Hematopoietic multipotent progenitor cell treated with erythropoietin and hydrocortisone succinate and interleukin-3 and kit ligand, for 17 days (in vitro differentiated cells): ENCODE data around the gene TIGD6.

Source experiments
- DNase-seq: peaks from one replicate; pipeline ENCODE4 v3.0.0-alpha.2; 2015; ENCODE audit warnings: low spot score

TIGD6 gene

GRCh38 chr5:150016537-150016936 lies 16.1 kb upstream of the TIGD6 start:
- DNase-seq, result no peak

GRCh38 chr5:150015415-150015814 lies 15.0 kb upstream of the TIGD6 start:
- DNase-seq, result no peak

- DNase-seq, result no peak
These were observed 14.0 kb upstream of the TIGD6 start for GRCh38 chr5:150014456-150014855.

DNA sequence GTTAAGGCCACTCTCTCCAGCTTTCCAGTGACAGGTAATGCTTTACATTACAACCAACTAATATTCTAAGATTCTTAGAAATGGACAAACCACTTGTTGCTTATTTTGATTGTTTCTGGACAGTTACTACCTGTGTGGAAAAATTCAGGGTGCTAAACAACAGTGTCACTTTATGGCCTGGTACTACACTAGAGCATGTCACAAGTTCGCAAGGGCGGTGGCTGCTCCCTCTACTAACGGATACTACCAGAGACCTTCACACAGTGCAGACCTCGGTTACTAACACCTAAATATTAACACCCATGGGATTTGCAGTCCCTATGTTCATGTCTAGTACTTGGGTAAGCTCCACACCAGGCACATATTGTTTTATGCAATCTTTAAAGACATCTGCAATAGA lies 13.5 kb upstream of the TIGD6 start:
- no peak for DNase-seq

DNA sequence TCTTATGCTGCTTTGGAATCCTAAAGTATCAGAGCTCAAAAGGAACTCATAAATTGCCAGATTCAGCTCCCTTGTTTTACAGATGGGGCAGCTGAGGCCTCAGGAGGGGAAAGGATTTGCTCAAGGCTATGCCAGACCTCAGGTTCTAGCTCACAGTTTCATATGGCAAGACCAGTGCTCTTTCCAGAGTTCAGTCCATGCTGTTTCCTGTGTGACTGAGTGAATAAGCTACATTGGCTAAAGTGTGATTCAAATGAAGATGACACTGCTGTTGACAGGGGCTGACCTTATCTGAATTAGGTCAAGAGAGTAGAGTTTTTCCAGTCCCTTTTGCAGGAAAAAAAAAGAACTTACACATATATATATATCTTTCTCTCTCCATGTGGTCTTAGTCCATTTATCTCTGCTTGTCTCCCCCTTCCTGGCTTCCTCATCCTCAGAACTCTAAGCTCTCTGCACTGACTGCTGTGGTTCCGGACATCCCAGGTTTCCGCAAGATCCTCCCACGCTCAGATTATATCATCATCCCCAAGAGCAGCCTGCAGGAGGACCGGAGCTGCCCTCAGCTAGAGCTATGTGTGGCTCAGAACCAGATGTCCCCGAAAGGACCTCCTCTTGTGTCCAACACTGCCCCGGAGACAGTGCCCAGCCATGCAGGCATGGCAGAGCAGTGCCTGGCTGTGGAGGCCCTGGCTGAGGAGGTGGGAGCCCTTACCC lies 9.4 kb upstream of the TIGD6 start:
- no peak for DNase-seq

DNA sequence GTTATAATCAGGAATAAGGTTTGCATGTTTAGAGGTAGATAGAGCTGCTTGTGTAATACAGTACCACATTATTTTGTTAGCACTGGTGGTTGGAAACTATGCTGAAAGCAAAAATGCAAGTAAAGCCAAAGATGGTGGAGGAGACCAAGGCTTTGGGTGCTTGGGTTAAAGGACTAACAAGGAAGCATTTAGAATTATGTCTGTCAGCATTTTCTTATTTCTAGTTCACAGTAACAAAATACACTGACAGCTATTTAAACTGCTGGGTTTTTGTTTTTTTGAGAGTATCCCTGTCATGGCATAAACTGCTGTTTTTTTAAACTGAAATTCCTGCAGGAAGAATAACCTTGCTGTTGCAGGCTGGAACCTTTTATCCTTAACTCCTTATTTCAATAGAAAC lies 6.6 kb upstream of the TIGD6 start:
- no peak for DNase-seq

- no peak for DNase-seq
These were observed 5.9 kb upstream of the TIGD6 start for GRCh38 chr5:150006318-150006717.

- peak; percentile 76 for DNase-seq
These were observed 1.4 kb upstream of the TIGD6 start for GRCh38 chr5:150001660-150002486.

DNA sequence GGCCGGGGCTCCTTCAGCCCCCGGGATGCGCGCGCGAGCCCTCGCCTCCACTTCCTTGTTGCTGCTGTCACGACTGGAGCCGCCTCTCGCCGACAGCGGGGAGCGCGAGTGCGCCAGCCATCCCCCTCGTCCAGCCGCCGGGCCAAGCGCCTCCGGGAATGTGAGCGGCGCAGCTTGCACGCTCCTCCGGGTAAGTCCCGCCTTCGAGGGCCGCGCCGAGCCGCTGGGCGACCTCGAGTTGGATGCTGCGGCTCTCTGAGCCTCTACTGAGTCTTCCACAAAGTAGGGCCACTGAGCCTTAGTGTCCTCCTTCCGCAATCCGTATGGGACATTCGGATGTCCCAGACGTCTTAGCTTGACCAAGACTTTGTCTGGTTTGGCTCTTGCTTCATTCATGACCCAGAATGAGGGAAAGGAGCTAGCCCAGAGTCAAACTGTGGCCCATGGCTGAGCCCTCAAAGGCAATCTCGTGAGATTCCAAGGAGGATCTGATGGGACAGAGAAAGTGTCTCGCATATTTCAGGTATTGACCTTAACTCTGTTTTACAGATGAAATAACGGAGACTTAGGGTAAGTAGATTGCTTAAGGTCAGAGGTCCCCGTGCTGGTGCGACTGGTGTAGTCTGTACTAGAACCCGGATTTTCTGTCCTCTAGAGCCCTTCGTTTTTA lies 671 bp upstream of the TIGD6 start:
- DNase-seq, result peak; percentile 51

DNA sequence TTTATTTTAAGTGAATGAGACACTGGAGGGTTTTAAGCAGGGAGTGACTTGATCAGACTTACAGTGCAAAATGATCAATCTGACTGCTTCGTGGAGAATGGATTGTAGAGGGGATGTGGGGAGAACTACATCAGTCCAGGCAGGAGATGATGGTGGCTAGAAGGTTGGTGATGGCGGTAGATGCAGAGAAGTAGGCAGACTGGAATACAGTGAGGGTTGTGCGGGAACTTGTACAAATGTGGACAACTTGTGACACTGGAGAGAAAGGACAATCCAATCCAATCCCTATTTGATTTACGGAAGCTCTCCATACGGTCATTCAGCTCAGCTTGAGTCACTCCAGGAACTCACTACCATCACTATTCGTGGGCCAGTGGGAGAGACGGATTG lies 593 bp downstream of the TIGD6 start:
- no peak for DNase-seq

DNA sequence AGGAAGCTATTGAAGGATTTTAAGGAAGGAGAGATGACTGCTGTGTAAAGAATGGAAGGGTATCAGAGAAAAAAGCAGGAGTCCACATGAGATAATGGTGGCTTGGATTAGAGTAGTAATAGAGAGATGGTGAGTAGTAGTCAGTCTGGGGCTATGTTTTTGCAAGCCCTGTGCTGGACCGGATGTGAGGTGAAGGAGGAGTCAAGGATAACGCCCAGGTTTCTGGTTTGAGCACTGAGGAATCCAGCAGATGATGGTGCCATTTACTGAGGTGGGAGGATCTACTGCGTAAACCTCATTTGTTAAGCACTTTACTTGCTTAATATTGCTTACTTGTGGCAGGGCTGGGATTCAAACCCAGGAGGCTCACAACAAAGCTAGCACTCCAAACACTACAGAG lies 1.1 kb downstream of the TIGD6 start:
- no peak for DNase-seq

DNA sequence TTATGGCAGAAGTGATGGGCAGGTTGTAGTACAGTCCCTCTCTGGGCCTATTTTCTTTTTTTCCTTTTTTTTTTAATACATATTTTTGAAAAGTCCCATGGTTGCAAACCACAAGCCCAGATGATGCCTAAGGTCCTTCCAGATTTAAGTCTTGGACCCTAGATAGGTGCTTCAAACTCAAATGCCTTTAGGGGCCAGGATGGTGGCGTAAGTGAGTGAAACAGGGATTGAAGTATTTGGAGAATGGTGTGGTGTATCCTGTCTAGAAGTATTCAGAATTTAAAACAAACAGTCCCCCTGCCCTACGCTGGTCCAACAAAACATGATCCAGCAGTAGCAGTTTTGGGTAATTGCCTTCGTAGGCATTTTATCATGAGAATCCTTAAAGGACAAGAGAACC lies 2.2 kb downstream of the TIGD6 start:
- DNase-seq, result no peak

GRCh38 chr5:149996205-149996890 lies 4.1 kb downstream of the TIGD6 start:
- DNase-seq, result no peak

GRCh38 chr5:149995385-149996204 lies 4.9 kb downstream of the TIGD6 start:
- no peak for DNase-seq

DNA sequence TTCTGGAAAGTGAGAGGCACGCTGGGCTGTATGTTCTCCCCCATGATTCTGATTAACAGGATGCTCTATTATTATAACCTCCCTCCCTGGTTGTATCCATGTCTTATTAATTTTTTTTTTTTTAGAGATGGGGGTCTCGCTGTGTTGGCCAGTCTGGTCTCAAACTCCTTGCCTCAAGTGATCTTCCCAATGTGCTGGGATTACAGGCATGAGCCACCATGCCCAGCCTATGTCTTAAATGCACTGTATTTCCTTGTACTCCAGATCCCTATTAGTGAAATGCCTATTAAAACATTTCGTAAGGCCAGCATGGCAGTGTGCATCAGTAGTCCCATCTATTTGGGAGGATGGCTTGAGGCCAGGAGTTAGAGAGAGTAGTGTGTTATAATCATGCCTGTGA lies 7.0 kb downstream of the TIGD6 start:
- no peak for DNase-seq

DNA sequence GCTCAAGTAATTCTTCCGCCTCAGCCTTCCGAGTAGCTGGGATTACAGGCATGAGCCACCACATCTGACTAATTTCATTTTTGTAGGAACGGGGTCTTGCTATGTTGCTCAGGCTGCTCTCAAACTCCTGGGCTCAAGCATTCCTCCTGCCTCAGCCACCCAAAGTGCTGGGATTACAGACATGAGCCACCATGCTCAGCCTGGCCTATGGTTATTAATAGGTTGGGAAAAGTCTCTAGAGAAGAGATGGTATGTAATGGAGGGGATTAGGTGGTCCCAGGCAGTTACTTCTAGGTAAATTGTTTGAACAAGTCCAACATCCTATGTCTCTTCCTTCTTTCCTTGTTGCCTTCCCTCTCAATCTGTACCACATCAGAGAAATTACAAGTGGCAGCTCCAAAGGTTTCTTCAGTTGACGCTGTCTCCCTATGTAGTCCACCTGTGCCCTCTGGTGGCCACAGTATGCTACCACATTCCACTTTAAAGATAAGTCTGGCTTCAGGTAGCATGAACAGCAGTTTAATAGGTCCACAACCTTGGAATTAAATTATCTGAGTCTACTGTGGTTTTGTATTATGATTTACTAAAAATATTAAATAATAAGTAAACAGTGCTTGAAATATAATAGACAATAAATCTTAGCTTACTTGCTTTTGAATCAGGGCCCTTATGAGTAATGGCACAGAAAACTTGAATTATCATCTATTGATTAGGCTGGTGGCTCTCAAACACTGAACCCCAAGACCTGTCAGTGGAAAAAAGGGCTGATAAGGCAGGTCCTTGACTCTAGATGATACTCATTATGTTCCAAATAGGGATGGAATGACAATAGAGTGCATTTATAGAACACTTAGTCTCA lies 9.7 kb downstream of the TIGD6 start:
- DNase-seq, result peak; percentile 91

DNA sequence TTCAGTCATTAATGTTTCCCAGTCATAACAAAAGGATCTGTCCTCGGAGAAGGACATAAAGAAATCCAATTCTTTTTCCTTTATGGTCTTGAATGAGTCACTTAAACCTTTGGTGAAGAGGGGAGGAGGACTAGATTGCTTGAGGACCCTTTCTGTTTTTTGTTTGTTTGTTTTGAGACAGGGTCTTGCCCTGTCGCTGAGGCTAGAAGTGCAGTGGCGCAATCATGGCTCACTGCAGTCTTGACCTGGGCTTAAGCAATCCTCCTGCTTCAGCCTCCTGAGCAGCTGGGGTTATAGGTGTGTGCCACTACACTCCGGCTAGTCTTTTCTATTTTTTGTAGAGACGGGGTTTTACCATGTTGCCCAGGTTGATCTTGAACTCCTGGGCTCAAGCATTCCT lies 12.3 kb downstream of the TIGD6 start:
- no peak for DNase-seq

GRCh38 chr5:149982505-149982904 lies 17.9 kb downstream of the TIGD6 start:
- no peak for DNase-seq

DNA sequence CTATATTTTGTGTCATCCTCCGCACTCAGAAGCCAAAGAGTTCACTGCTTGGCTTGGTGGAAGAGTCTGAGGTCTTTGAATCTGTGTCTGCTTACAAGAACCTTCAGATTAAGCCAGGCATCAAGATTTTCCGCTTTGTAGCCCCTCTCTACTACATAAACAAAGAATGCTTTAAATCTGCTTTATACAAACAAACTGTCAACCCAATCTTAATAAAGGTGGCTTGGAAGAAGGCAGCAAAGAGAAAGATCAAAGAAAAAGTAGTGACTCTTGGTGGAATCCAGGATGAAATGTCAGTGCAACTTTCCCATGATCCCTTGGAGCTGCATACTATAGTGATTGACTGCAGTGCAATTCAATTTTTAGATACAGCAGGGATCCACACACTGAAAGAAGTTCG lies 19.2 kb downstream of the TIGD6 start:
- DNase-seq, result no peak

- DNase-seq, result no peak
These were observed 20.6 kb downstream of the TIGD6 start for GRCh38 chr5:149979896-149980295.

DNA sequence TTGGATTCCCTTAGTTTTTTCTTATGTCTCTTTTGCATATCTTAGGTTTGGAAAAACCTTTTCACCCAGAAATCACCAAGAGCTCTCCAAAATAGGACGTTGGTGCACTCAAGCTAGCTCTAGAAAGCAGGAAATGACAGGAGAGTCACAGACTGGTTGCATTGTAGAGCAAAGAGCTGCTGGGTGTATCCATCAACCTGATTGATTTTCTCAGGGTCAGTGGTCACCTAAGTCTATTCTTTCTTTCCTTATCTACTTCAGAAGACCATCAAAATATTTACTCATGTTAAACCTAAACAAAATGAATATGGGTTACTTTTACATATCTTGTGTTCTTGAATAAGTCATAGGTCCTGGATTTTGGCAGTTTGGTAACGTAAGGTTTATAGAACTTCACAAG lies 25.0 kb downstream of the TIGD6 start:
- DNase-seq, result no peak
